GM12872 (cell line): Measurements from ENCODE around the gene NACC1.
A peak's percentile ranks its signal among the peaks of the same experiment; 100 is the strongest.

Experiments
- CTCF ChIP-seq: IDR thresholded peaks from 3 replicates; pipeline ENCODE4 v1.5.1; 2011; ENCODE audit warnings: low read depth, mild to moderate bottlenecking, low read length, moderate library complexity; ENCODE audit not compliant: insufficient read depth

NACC1 gene

GRCh38 chr19:13093407-13094105 lies 24.5 kb upstream of the NACC1 start:
- TF ChIP-seq CTCF = peak; percentile 94

GRCh38 chr19:13094106-13094504 lies 24.0 kb upstream of the NACC1 start:
- no peak for TF ChIP-seq CTCF

GRCh38 chr19:13094771-13095392 lies 23.2 kb upstream of the NACC1 start:
- TF ChIP-seq CTCF = no peak

DNA sequence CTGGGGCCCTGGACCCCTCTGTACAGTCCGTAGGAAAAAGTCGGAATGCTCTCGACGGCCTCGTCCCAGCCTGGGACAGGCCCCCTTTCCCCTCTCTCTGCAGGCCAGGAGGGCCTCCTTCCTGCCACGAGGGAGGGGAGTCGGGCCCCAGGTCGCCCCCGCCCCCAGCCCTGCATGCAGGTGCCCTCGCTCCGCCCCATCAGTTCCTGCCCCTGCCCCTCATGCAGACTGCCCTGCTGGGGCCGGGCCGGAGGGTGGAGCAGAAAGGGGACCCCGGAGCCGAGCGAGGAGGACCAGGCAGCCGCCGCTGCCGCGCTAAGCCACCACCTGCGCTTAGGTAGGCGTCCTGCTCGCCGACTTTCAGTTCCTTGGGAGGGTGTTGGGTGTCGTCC lies 22.7 kb upstream of the NACC1 start:
- no peak for TF ChIP-seq CTCF

GRCh38 chr19:13095934-13096927 lies 21.8 kb upstream of the NACC1 start:
- TF ChIP-seq CTCF = peak; percentile 42; the same call in 1 of the 3 replicates

- TF ChIP-seq CTCF = no peak
Measured at GRCh38 chr19:13097033-13097462, 21.0 kb upstream of the NACC1 start.
